HG02763 (cell line): ENCODE results near the gene HBQ1.
"Not testable (repeated sequence)": the region's sequence is repeated elsewhere in the genome, so short reads cannot be mapped to it uniquely, and the experiment has no call there.

Experiments used
- ATAC-seq: cut with Tn5 transposase; IDR thresholded peaks from one replicate; pipeline ENCODE4 v1.9.1; 2021; ENCODE audit warnings: mild to moderate bottlenecking, moderate library complexity; ENCODE audit not compliant: unreplicated experiment

HBQ1 gene

GRCh38 chr16:200388-200787, 20.1 kb downstream of the HBQ1 start:
- ATAC-seq = no peak

DNA sequence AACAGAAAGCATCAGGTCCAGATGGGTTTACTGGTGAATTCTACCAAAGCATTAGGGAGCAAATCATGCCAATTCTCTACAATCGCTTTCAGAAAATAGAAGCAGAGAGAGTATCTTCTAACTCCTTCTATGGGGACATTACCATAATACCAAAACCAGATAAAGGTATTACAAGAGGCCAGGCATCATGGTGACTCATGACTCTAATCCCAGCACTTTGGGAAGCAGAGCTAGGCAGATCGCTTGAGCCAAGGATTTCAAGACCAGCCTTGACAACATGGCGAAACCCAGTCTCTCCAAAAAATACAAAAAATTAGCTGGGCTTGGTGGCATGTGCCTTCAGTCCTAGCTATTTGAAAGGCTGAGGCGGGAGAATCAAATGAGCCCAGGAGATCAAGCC, 23.0 kb downstream of the HBQ1 start:
- ATAC-seq = no peak

DNA sequence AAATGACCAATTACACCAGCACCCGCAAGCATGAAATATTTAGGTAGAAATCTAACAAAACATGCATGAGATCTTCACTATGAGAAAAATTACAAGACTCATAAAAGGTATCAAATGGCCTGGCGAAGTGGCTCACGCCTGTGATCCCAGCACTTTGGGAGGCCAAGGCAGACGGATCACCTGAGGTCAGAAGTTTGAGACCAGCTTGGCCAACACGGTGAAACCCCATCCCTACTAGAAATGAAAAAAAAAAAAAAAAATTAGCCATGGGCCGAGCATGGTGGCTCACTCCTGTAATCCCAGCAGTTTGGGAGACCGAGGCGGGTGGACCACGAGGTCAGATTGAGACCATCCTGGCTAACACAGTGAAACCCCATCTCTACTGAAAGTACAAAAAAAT, 23.8 kb downstream of the HBQ1 start:
- ATAC-seq = not testable (repeated sequence)

- ATAC-seq = not testable (repeated sequence)
Observed at GRCh38 chr16:209359-209758, 29.1 kb downstream of the HBQ1 start.

- not testable (repeated sequence) for ATAC-seq
Observed at GRCh38 chr16:211631-212180, 31.4 kb downstream of the HBQ1 start.

GRCh38 chr16:212999-213398, 32.7 kb downstream of the HBQ1 start:
- no peak for ATAC-seq

DNA sequence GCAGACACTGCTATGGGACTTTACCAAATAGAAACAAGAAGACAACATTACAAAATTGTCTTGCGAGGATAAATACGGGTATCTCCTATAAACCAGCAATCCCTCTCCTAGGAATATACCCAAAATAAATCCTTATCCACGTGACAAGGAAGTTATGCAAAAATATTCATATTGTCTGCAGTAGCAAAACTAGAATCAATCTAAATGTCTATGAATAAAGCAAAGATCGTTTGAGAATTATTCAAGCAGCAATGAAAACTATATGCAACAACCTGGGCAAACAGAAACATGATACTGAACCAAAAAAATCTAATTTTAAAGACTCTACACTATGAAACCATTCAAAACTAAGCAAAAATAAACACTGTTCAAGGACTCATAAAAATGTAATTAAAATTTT, 39.8 kb downstream of the HBQ1 start:
- no peak for ATAC-seq

- ATAC-seq = no peak
Observed at GRCh38 chr16:228151-228851, 48.0 kb downstream of the HBQ1 start.

GRCh38 chr16:228852-229730, 48.8 kb downstream of the HBQ1 start, which contains the start of gene LUC7L:
TSS of gene LUC7L (minus strand) at chr16:229449. CDS start at chr16:229339, 110 bp downstream.
- peak; percentile 85 for ATAC-seq

DNA sequence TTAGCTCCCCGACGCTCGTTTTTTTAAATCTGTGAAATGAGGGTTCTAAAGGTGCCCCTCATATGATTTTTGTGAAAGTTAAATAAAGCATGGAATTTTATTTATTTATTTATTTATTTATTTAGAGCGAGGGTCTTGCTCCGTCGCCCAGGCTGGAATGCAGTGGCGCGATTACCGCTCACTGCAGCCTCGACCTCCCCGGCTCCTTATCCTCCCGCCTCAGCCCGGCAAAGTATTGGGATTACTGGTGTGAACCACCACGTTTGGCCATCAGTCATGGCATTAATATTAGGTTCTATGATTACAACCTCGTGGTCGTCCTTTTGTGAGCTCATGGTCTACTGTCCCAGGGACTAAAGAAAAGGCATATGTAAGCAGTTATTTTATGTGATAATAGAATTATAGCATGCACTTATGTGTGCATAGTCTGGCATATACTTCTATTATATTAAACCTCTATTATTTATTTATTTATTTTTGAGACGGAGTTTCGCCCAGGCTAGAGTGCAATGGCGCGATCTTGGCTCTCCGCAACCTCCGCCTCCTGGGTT, 49.5 kb downstream of the HBQ1 start:
- no peak for ATAC-seq

GRCh38 chr16:230351-230750, 50.1 kb downstream of the HBQ1 start:
- ATAC-seq = not testable (repeated sequence)
